HEK293T (cell line): ENCODE data around the gene PLEKHD1.

ENCODE experiments used
- ARNT ChIP-seq: fragments of 450-650 bp; IDR thresholded peaks from 2 replicates; pipeline ENCODE4 v1.6.1; 2017; ENCODE audit warnings: mild to moderate bottlenecking
- FOXA1 ChIP-seq: fragments of 450-650 bp; IDR thresholded peaks from 2 replicates; pipeline ENCODE4 v1.6.1; 2016; ENCODE audit warnings: mild to moderate bottlenecking
- FOXK2 ChIP-seq: fragments of 450-650 bp; IDR thresholded peaks from 2 replicates; pipeline ENCODE4 v1.6.1; 2016; ENCODE audit warnings: mild to moderate bottlenecking
- FOXM1 ChIP-seq: fragments of 450-650 bp; IDR thresholded peaks from 2 replicates; pipeline ENCODE4 v1.6.1; 2017; ENCODE audit warnings: mild to moderate bottlenecking, borderline replicate concordance
- L3MBTL2 ChIP-seq: fragments of 450-650 bp; conservative IDR thresholded peaks from 2 replicates; pipeline ENCODE4 v1.6.1; 2016; ENCODE audit warnings: mild to moderate bottlenecking
- LEF1 ChIP-seq: fragments of 450-650 bp; IDR thresholded peaks from 2 replicates; pipeline ENCODE4 v1.6.1; 2017; ENCODE audit warnings: mild to moderate bottlenecking, borderline replicate concordance
- SP1 ChIP-seq: fragments of 450-650 bp; IDR thresholded peaks from 2 replicates; pipeline ENCODE4 v1.6.1; 2017
- SUZ12 ChIP-seq: fragments of 450-650 bp; IDR thresholded peaks from 2 replicates; pipeline ENCODE4 v1.6.1; 2016; ENCODE audit warnings: mild to moderate bottlenecking
- ZNF384 ChIP-seq: fragments of 450-650 bp; IDR thresholded peaks from 2 replicates; pipeline ENCODE4 v1.6.1; 2016

DNA sequence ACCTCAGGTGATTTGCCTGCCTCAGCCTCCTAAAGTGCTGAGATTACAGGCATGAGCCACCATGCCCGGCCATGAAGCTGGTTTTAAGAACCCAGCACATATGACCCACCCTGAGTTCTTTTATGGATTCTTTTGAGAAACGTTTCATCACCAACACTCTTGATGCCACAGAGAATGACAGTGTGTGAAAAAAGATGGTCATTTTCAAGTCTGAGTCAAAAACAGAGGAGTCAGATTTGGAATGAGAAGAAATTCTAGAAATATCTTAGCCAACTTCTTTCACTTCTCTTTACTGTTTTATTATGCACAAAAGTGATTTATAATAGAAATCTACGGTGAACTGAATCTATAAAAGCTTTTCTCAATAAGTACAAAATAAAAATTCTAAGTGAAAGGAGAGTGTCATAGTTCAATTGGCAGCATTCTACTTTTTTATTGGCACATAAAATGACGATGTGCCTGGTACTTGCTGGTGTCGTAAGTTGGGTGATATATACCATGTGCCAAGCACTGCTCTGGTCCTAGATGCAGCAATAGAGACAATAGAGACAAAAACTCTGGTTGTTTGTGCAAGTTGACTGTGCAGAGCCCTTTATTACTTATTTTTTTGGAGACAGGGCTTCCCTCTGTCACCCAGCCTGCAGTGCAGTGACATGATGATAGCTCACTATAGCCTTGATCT is 56.3 kb downstream of the PLEKHD1 start:
- no peak for TF ChIP-seq ZNF384
- no peak for TF ChIP-seq FOXK2
- TF ChIP-seq FOXA1, result no peak
- TF ChIP-seq L3MBTL2, result no peak
- TF ChIP-seq SUZ12, result no peak
- no peak for TF ChIP-seq ARNT
- TF ChIP-seq SP1, result no peak
- no peak for TF ChIP-seq FOXM1
- TF ChIP-seq LEF1, result no peak
